Sigmoid colon (tissue), 4 donors: Measurements from ENCODE around the gene PRPF31.

ENCODE experiments used
- CTCF ChIP-seq, 4 experiments: fragments of 450-650 bp in 3 of 4; fragments of 200-600 bp in 1 of 4; IDR thresholded peaks; one replicate each; pipeline ENCODE4 v1.5.1; 2016 to 2019; ENCODE audit warnings: antibody characterized with exemption in 4 of 4, mild to moderate bottlenecking in 3 of 4, moderate library complexity in 2 of 4
- POLR2A ChIP-seq, 2 donors: fragments of 450-650 bp; IDR thresholded peaks; one replicate each; pipeline ENCODE4 v1.6.1; 2016; ENCODE audit warnings: antibody characterized with exemption in 2 of 2, mild to moderate bottlenecking in 2 of 2, moderate library complexity in 2 of 2
- POLR2AphosphoS5 ChIP-seq, 4 donors: sonication (generic); formaldehyde crosslinking; IDR thresholded peaks; one replicate each; pipeline ENCODE4 v1.6.1; 2017; ENCODE audit warnings: antibody characterized with exemption in 4 of 4

GRCh38 chr19:54147676-54148075, 32.1 kb downstream of the PRPF31 start:
- no peak for TF ChIP-seq CTCF (IDR thresholded peaks at IDR 0.05)
- peak in 3 of 4 donors; percentile 44 to 57 (median 51) for TF ChIP-seq POLR2AphosphoS5 (IDR thresholded peaks at IDR 0.05)
- TF ChIP-seq POLR2A (IDR thresholded peaks at IDR 0.05): no peak
